HG03196 (cell line): ENCODE data around the gene PRR4.

Experiments
- ATAC-seq: cut with Tn5 transposase; IDR thresholded peaks from one replicate; pipeline ENCODE4 v1.9.1; 2021; ENCODE audit not compliant: unreplicated experiment

Gene PRR4

DNA sequence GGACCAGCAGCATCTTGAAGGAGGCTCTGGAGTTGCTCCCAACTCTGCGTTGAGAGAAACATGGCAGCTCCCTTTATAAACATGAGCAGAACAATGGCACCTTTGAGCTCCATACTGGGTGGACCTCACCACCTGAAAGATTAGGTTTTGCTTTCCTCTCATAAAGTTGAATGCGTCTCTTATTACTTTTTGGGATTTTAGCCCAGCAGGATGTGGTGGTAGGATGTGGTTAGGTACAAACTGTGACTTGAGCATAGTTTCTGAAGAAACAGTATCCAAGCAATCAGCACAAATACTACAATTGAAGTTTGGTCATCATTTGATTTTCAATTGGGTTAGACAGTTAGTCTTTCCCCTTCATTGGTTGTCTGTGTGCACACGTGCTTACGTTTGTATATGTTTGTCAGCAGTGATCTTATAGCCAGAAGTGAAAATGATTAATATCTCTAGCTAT is at the start of gene PRR4:
TSS of gene PRR4 (minus strand) at position 51 of the 454 bp plus-strand sequence. CDS start at position 13, 38 bp downstream.
- ATAC-seq: no peak

GRCh38 chr12:10896854-10897253 is 47.6 kb upstream of the PRR4 start:
- no peak for ATAC-seq

DNA sequence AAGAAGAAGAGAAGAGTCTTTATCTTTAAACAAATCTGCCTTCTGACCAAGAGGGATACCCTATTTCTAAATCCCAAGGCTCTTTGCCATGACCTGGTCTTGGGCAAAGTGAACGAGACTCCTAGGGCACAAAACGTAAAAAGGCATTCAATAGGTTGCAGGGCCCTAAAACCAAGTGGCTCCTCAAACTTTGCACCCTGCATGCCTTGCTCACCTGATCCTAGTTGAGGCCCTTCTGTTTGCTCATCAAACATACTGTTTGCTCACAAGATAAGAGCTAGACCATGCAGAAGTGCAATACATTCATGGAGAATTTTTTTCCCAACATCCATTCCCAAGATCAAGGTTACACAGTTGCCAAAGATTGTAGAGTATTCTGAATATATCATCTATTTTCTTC is 42.7 kb upstream of the PRR4 start:
- ATAC-seq: no peak

GRCh38 chr12:10889226-10889625 is 40.0 kb upstream of the PRR4 start:
- no peak for ATAC-seq

DNA sequence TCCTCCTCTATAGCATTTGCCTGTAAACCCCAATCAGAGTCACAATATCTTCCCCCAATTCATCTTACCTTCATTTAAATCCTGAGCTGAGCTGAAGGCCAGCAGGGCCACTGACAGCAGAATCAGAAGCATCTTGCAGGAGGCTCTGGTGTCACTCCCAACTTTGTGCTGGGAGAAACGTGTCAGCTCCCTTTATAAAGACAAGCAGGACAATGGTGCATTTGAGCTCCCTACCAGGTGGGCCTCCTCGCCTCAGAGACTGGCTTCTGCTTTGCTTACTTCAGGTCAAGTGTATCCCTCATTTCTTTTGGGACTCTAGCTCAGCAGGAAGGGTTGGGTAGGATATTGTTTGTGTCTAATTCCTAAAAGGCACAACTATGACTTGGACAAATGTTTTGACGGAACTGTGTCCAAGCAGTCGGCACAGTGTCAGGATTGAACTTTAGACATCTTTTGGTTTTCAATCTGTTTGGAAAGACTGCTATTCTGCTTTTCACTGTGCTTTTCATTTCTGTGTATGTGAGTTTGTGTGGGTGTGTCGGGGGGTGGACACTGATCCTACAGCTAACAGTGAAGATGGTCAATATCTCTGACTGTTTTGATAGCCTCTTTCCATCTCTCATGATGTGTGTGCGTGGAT is 34.9 kb upstream of the PRR4 start, which contains the start of gene PRH1:
TSS of gene PRH1 (minus strand) at position 170 of the 640 bp plus-strand sequence. CDS start at position 132, 38 bp downstream.
- ATAC-seq: no peak

GRCh38 chr12:10873378-10873777 is 24.1 kb upstream of the PRR4 start:
- ATAC-seq: no peak

- no peak for ATAC-seq
These were observed 18.1 kb upstream of the PRR4 start for GRCh38 chr12:10867381-10867780.

GRCh38 chr12:10863512-10864218 is 14.4 kb upstream of the PRR4 start:
- ATAC-seq: no peak

DNA sequence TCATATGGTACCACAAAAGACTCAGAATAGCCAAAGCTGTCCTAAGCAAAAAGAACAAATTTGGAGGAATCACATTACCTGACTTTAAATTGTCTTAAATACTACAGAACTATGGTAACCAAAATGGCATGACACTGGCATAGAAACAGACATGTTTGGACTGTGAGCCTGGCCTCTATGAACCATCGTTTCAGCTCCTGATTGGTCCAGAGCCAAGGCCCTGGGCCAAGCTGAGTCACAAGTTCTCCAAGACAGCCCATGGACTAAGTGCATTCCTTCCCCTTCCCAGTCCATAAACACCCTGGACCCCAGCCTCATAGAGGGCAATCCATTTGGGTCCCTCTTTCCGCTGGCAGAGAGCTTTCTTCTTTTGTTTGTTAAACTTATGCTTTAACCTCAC is 12.1 kb upstream of the PRR4 start:
- no peak for ATAC-seq

- no peak for ATAC-seq
These were observed 6.5 kb upstream of the PRR4 start for GRCh38 chr12:10855807-10856206.

DNA sequence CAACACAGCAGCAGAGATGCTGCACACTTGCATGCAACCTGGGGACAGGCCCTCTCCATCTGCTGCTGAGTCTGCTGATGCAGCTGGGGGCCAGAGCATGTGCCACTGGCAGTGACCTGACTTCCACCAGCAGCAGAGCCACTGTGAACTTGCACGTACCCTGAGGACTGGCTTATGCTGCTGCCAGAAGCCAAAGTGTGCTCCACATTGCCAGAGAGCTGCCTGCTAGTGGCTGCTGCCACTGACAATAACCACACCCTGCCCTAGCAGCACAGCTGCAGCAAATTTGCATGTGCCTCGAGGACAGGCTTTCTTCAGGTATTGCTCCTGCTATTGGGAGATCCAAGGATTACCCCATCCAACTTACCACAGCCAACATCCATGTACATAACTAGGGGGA is 4.5 kb upstream of the PRR4 start:
- ATAC-seq: no peak

- ATAC-seq: no peak
These were observed 2.1 kb upstream of the PRR4 start for GRCh38 chr12:10851243-10851858.

GRCh38 chr12:10847744-10848143 is 1.5 kb downstream of the PRR4 start:
- no peak for ATAC-seq

DNA sequence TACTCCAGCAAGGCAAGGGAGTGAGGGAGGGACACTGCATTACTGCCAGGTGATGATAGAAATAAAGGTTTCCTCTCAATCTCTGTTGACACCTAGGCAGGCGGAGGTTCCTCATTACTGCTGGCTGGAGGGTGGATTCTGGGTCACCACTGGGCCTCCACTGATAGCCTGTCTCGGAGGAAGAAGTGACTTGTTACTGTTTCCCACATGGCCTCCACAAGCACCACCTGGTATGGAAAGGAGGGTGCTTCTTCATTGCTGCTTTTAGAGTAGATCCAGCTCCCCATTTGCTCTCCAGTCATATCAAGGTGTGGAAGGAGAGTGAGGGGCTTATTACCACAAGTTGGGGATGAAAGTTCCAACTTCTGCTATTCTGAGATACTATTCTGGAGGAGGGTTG is 6.4 kb downstream of the PRR4 start:
- ATAC-seq: no peak

GRCh38 chr12:10838461-10838860 is 10.8 kb downstream of the PRR4 start:
- no peak for ATAC-seq

GRCh38 chr12:10829994-10830393 is 19.3 kb downstream of the PRR4 start:
- no peak for ATAC-seq

- no peak for ATAC-seq
These were observed 23.0 kb downstream of the PRR4 start, which contains the start of gene TAS2R10 for GRCh38 chr12:10826258-10826657. Gene TAS2R10 (minus strand): TSS chr12:10826358. CDS start chr12:10826269, 89 bp downstream.

GRCh38 chr12:10824957-10825356 is 24.3 kb downstream of the PRR4 start:
- ATAC-seq: no peak

GRCh38 chr12:10811883-10812536 is 37.3 kb downstream of the PRR4 start:
- no peak for ATAC-seq

- ATAC-seq: no peak
These were observed 39.2 kb downstream of the PRR4 start, which contains the start of gene TAS2R9 for GRCh38 chr12:10810068-10810467. Gene TAS2R9 (minus strand): TSS chr12:10810168. CDS start chr12:10810075, 93 bp downstream.

- ATAC-seq: no peak
These were observed 42.1 kb downstream of the PRR4 start, which contains the start of gene TAS2R8 for GRCh38 chr12:10807186-10807585. Gene TAS2R8 (minus strand): TSS chr12:10807286. CDS start chr12:10806980, 306 bp downstream.
